NCI-H2029 treated with DMSO at 0.1 percent for 48 hours (cell line): ENCODE results near the gene PANX2.

ENCODE experiments used
- DNase-seq: peaks from one replicate; lab custom pipeline; 2025; lab: John Stamatoyannopoulos, UW

PANX2 gene

GRCh38 chr22:50184902-50185374, 14.4 kb downstream of the PANX2 start:
- no peak for DNase-seq

- DNase-seq, result no peak
Observed at GRCh38 chr22:50185375-50186087, 15.0 kb downstream of the PANX2 start, which contains the start of gene TRABD. Gene TRABD, plus strand, starts transcription at chr22:50185913. Its CDS starts 7,148 bp downstream, at chr22:50193061.

GRCh38 chr22:50186181-50186714, 15.7 kb downstream of the PANX2 start:
- DNase-seq, result no peak

GRCh38 chr22:50186761-50187523, 16.4 kb downstream of the PANX2 start:
- DNase-seq, result no peak

GRCh38 chr22:50188356-50188755, 17.8 kb downstream of the PANX2 start:
- DNase-seq, result no peak

- DNase-seq, result no peak
Observed at GRCh38 chr22:50189184-50189848, 18.8 kb downstream of the PANX2 start.

- no peak for DNase-seq
Observed at GRCh38 chr22:50189849-50190181, 19.3 kb downstream of the PANX2 start.

- no peak for DNase-seq
Observed at GRCh38 chr22:50190182-50190940, 19.8 kb downstream of the PANX2 start.

- DNase-seq, result no peak
Observed at GRCh38 chr22:50190941-50191741, 20.6 kb downstream of the PANX2 start.

- no peak for DNase-seq
Observed at GRCh38 chr22:50192436-50193204, 22.1 kb downstream of the PANX2 start.

- DNase-seq, result no peak
Observed at GRCh38 chr22:50193621-50194020, 23.1 kb downstream of the PANX2 start.

GRCh38 chr22:50194037-50194805, 23.7 kb downstream of the PANX2 start:
- no peak for DNase-seq

- no peak for DNase-seq
Observed at GRCh38 chr22:50196256-50196655, 25.7 kb downstream of the PANX2 start.

- no peak for DNase-seq
Observed at GRCh38 chr22:50197000-50197800, 26.7 kb downstream of the PANX2 start.

GRCh38 chr22:50197856-50198623, 27.5 kb downstream of the PANX2 start:
- DNase-seq, result no peak

- no peak for DNase-seq
Observed at GRCh38 chr22:50198624-50199017, 28.1 kb downstream of the PANX2 start.

- DNase-seq, result no peak
Observed at GRCh38 chr22:50199251-50199721, 28.8 kb downstream of the PANX2 start.
